Activated CD8-positive, alpha-beta T cell treated with anti-CD3 and anti-CD28 coated beads for 36 hours (primary cell): ENCODE results near the gene PALM. TPM values are rescaled to one million over a fixed set of nuclear protein-coding genes. Genes with fewer than 3 reads are reported as not detected.

Experiments
- ATAC-seq: fragments of 200-7000 bp; cut with Tn5 transposase; one replicate; pipeline ENCODE4 v1.10.0; 2021; ENCODE audit warnings: mild to moderate bottlenecking, moderate library complexity
- CTCF ChIA-PET: fragments of 350-600 bp; sonication (Branson Sonifier 250); formaldehyde crosslinking; loops from one replicate; lab custom pipeline; 2021; ENCODE audit warnings: antibody characterized with exemption; lab: Charles Lee
- POLR2A ChIA-PET: fragments of 350-600 bp; sonication (Branson Sonifier 250); formaldehyde crosslinking; loops from one replicate; lab custom pipeline; 2021; ENCODE audit warnings: antibody characterized with exemption; lab: Charles Lee
- DNase-seq: peaks from one replicate; pipeline ENCODE4 v3.0.0-alpha.2; 2020
- H3K27ac Mint-ChIP-seq: one replicate; pipeline ENCODE4 v1.8.0; 2021; ENCODE audit warnings: mild to moderate bottlenecking, mixed read lengths
- H3K27me3 Mint-ChIP-seq: one replicate; pipeline ENCODE4 v1.8.0; 2021; ENCODE audit warnings: mixed read lengths
- H3K36me3 Mint-ChIP-seq: one replicate; pipeline ENCODE4 v1.8.0; 2021; ENCODE audit warnings: low read depth, mixed read lengths
- H3K4me1 Mint-ChIP-seq: one replicate; pipeline ENCODE4 v1.8.0; 2021; ENCODE audit warnings: low read depth, mixed read lengths
- H3K4me3 Mint-ChIP-seq: one replicate; pipeline ENCODE4 v1.8.0; 2021; ENCODE audit warnings: mild to moderate bottlenecking, moderate library complexity, mixed read lengths
- H3K9me3 Mint-ChIP-seq: one replicate; pipeline ENCODE4 v1.8.0; 2021; ENCODE audit warnings: mixed read lengths
- CTCF ChIP-seq: fragments of 200-600 bp; IDR thresholded peaks from one replicate; pipeline ENCODE4 v1.8.0; 2022; ENCODE audit warnings: antibody characterized with exemption, mild to moderate bottlenecking
- intact Hi-C: fragments of 100-400 bp; cut with micrococcal nuclease; formaldehyde crosslinking; loops from one replicate; pipeline ENCODE4 v1.10.0; 2022
- total RNA-seq, 2 experiments: library from RNA; stranded (reverse); gene quantifications; one replicate each; pipeline ENCODE4 v1.2.3, GENCODE V29; 2021

Gene PALM
- total RNA-seq, 2 experiments from 2014 or later = 0.22 to 0.36 TPM

GRCh38 chr19:796692-797527 is 88.2 kb downstream of the PALM start, which contains the start of gene PTBP1:
TSS of gene PTBP1 (plus strand) at chr19:797452. CDS start at chr19:797498, 46 bp downstream.
- Mint-ChIP-seq H3K27ac (peak within 1 kb of the TSS; percentile 90), H3K9me3 (no peaks in the 10 kb centered on the region), H3K4me1 (peaks cover 23% of the 10 kb centered on the region), H3K27me3 (no peaks in the 10 kb centered on the region), H3K36me3 (peaks cover 36% of the 10 kb centered on the region), H3K4me3 (peak within 1 kb of the TSS; percentile 88)
- intact Hi-C loops = no loop called here
- no peak for TF ChIP-seq CTCF
- CTCF ChIA-PET = interaction anchor here (0.9 to 1.1 kb wide), 2 partner anchors 29 to 230 kb away, joined by 3 to 4 read pairs; partner anchors contain the start of gene CNN2
- ATAC-seq (peak; percentile 87), DNase-seq (peak; percentile 100)
- POLR2A ChIA-PET = interaction anchor here (0.6 to 9.6 kb wide), 7 partner anchors 12 to 188 kb away, joined by 3 to 106 read pairs (median 3); no protein-coding TSS in a partner anchor

Other genes starting within 250 kb of the PALM start
- gene SHC2, start 247.9 kb upstream of the PALM start, total RNA-seq = under 1 TPM; 0.25 to 0.45 TPM
- gene MADCAM1, start 212.4 kb upstream of the PALM start, total RNA-seq = under 1 TPM; 0.20 to 0.22 TPM
- gene TPGS1, start 201.4 kb upstream of the PALM start, total RNA-seq = 1 to 10 TPM; 8.9 to 9.3 TPM
- gene CDC34, start 177.2 kb upstream of the PALM start, total RNA-seq = 10 to 100 TPM; 38.1 to 43.7 TPM
- gene GZMM, start 164.9 kb upstream of the PALM start, total RNA-seq = 10 to 100 TPM; 52.7 to 58.5 TPM
- gene BSG, start 136.3 kb upstream of the PALM start, total RNA-seq = 100 to 1,000 TPM; 159 to 160 TPM
- gene HCN2, start 119.1 kb upstream of the PALM start, total RNA-seq = under 1 TPM; 0.18 TPM
- gene POLRMT, start 75.4 kb upstream of the PALM start, total RNA-seq = 10 to 100 TPM; 66.6 to 67.9 TPM
- gene FGF22, start 69.1 kb upstream of the PALM start, total RNA-seq = under 1 TPM in 1 of 2 experiments, not detected in 1; 0.16 TPM
- gene RNF126, start 45.7 kb upstream of the PALM start, total RNA-seq = 100 to 1,000 TPM in 1 of 2 experiments, 10 to 100 TPM in 1; 99.1 to 101 TPM
- 10 to 100 TPM; 12.3 TPM for gene FSTL3, start 32.5 kb upstream of the PALM start, total RNA-seq
- not detected for gene PRSS57, start 13.5 kb upstream of the PALM start, total RNA-seq
- not detected for gene MISP, start 42.2 kb downstream of the PALM start, total RNA-seq
- 100 to 1,000 TPM; 581 to 582 TPM for gene PTBP1, start 88.5 kb downstream of the PALM start, total RNA-seq
- not detected for gene PLPPR3, start 113.0 kb downstream of the PALM start, total RNA-seq
- not detected for gene AZU1, start 118.9 kb downstream of the PALM start, total RNA-seq
- gene PRTN3, start 132.1 kb downstream of the PALM start, total RNA-seq = not detected
- not detected for gene ELANE, start 143.4 kb downstream of the PALM start, total RNA-seq
- gene CFD, start 150.7 kb downstream of the PALM start, total RNA-seq = 1 to 10 TPM in 1 of 2 experiments, under 1 TPM in 1; 0.60 to 1.4 TPM
- 10 to 100 TPM; 37.6 to 37.8 TPM for gene MED16, start 184.3 kb downstream of the PALM start, total RNA-seq
- gene RNU6-9, start 184.5 kb downstream of the PALM start, total RNA-seq = not detected
- gene R3HDM4, start 204.3 kb downstream of the PALM start, total RNA-seq = 10 to 100 TPM; 58.4 to 61.5 TPM
- gene KISS1R, start 208.4 kb downstream of the PALM start, total RNA-seq = 10 to 100 TPM; 14.0 to 15.5 TPM
- gene ARID3A, start 217.1 kb downstream of the PALM start, total RNA-seq = 10 to 100 TPM; 18.7 to 22.1 TPM